T-helper 2 cell treated with Interferon-gamma antibody and Interleukin-4, amounts not matched to agents 5 μg/mL and 100 μg/mL, for 36 hours (primary cell): ENCODE results near the gene DAB2IP.

Experiments
- DNase-seq: peaks from one replicate; pipeline ENCODE4 v3.0.0; 2021; ENCODE audit warnings: low spot score
- H3K27ac Mint-ChIP-seq: one replicate; pipeline ENCODE4 v1.8.0; 2021; ENCODE audit warnings: mild to moderate bottlenecking, mixed read lengths
- H3K27me3 Mint-ChIP-seq: one replicate; pipeline ENCODE4 v1.8.0; 2021; ENCODE audit warnings: low read depth, mixed read lengths
- H3K36me3 Mint-ChIP-seq: one replicate; pipeline ENCODE4 v1.8.0; 2021; ENCODE audit warnings: low read depth, mixed read lengths
- H3K4me1 Mint-ChIP-seq: one replicate; pipeline ENCODE4 v1.8.0; 2021; ENCODE audit warnings: low read depth, mixed read lengths
- H3K4me3 Mint-ChIP-seq: one replicate; pipeline ENCODE4 v1.8.0; 2022; ENCODE audit warnings: mild to moderate bottlenecking, moderate library complexity, mixed read lengths
- H3K9me3 Mint-ChIP-seq: one replicate; pipeline ENCODE4 v1.8.0; 2021; ENCODE audit warnings: mixed read lengths

Gene DAB2IP

DNA sequence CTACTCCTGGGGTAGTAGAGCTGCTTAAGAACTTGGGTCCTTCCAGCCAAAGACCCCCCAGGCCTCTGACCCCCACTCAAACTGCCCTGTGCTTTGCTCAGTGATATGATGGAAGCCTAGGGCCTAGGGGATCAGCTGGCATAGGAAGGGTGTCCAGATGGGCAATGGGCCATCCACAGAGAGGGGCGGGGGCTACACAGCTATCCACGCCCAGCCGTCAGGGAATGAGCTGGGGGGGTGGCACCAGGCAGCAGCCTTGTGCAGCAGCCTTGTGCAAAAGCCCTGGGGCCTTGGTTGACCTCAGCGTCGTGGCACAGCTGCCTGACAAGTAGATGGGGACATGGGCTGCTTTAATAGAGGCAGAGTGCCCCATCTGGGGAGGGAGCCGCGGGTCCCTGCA, 43.2 kb downstream of the DAB2IP start:
- H3K27me3 Mint-ChIP-seq = peaks cover 29% of the 10 kb centered on the region
- no peak overlapping the region for H3K27ac Mint-ChIP-seq
- no peaks in the 10 kb centered on the region for H3K36me3 Mint-ChIP-seq
- H3K4me3 Mint-ChIP-seq = no peak overlapping the region
- H3K9me3 Mint-ChIP-seq = no peaks in the 10 kb centered on the region
- no peak for DNase-seq
- peaks cover 8% of the 10 kb centered on the region for H3K4me1 Mint-ChIP-seq

DNA sequence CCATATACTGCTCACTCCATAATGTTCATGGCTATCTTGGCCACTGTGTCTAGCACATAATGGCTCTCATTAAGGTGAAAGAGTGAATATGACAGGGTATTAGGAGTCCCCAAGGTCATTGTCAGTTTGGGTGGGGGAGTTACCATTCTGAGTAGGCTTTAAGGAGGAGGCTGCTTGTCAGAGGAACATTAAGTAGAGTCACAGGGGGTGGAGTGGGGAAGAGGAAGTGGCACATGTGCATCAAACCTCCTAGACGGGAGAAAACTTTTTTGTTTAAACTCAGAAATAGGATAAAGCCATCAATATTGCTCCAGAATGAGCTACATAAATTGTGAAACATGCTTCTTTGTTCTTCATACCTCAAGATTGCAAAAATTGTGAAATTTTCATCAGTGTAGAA, 45.5 kb downstream of the DAB2IP start:
- Mint-ChIP-seq H3K27ac (no peak overlapping the region), H3K4me3 (no peak overlapping the region), H3K4me1 (peaks cover 8% of the 10 kb centered on the region), H3K27me3 (peaks cover 49% of the 10 kb centered on the region), H3K36me3 (no peaks in the 10 kb centered on the region), H3K9me3 (no peaks in the 10 kb centered on the region)
- DNase-seq = no peak

DNA sequence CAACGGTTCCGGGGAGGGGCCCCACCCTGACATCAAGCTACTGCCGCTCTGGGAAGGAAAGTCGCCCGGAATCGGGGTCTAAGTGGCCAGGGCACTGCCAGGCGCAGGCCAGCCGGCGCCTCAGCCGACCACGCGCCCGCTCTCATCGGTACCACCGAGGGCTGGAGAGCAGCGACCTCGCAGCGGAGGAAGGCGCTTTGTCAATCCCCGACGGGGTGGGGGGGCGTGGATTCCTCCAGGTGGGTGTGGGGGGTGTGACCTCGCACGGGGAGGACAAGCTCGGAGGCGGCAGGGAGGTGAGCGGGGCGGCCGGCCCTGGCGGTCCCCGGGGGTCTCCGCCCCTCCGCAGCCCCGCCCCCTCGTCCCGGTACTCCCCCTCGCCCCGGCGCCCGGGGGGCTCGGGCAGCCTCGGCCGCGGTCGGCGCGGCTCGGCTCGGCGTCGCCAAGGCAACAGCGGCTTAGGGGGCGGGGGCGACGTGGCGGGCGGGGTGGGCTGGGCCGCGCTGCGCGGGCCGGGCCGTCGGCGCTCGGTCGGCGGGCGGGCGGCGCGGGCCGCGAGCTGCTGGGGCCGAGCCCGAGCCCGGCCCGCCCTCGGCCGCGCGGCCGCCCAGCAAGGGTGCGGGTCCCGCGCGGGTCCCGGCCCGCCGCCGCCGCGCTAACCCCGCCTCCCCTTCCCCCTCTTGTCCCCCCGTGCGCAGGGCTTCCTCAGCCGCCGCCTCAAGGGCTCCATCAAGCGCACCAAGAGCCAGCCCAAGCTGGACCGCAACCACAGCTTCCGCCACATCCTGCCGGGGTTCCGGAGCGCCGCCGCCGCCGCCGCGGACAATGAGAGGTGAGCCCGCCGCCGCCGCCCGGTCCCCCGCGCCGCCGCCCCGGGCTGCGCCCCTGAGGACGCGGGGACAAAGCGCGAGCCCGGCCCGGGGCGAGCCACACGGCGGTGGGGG, 47.5 kb downstream of the DAB2IP start:
- Mint-ChIP-seq H3K36me3 (no peaks in the 10 kb centered on the region), H3K4me1 (peaks cover 8% of the 10 kb centered on the region), H3K27ac (no peak overlapping the region), H3K4me3 (no peak overlapping the region), H3K27me3 (peaks cover 57% of the 10 kb centered on the region), H3K9me3 (no peaks in the 10 kb centered on the region)
- peak; percentile 60 for DNase-seq

DNA sequence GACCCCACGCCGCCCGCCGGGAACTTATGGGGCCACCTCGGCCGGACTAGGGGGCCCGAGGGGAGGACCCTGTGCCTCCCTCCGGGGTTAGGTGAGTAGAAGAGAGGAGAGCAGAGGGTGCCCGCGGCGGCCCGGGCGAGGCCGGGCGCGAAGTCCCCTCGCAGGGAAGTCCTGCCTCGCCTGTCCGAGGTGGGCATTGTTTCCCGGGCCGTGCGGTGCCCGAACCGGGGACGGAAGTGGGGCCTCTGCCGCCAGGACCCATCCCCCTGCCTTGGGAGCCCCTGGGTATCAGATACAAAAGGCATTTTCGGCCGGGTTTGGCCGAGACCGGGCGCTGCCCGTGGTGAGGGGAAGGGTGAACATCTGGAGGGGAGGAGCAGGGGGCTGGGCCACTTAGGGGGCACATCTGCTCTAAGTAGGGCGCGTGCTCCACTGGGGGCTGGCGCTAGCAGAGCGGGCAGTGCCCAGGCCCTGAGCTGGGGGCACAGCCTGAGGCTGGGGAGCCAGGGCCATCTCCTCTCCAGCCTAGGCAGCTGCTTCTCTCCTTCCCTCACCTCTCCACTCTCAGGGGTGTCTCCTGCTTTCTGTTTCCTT, 48.2 kb downstream of the DAB2IP start:
- Mint-ChIP-seq H3K4me1 (peaks cover 8% of the 10 kb centered on the region), H3K27me3 (peaks cover 65% of the 10 kb centered on the region), H3K27ac (no peak overlapping the region), H3K4me3 (no peak overlapping the region), H3K9me3 (no peaks in the 10 kb centered on the region), H3K36me3 (no peaks in the 10 kb centered on the region)
- DNase-seq = no peak

DNA sequence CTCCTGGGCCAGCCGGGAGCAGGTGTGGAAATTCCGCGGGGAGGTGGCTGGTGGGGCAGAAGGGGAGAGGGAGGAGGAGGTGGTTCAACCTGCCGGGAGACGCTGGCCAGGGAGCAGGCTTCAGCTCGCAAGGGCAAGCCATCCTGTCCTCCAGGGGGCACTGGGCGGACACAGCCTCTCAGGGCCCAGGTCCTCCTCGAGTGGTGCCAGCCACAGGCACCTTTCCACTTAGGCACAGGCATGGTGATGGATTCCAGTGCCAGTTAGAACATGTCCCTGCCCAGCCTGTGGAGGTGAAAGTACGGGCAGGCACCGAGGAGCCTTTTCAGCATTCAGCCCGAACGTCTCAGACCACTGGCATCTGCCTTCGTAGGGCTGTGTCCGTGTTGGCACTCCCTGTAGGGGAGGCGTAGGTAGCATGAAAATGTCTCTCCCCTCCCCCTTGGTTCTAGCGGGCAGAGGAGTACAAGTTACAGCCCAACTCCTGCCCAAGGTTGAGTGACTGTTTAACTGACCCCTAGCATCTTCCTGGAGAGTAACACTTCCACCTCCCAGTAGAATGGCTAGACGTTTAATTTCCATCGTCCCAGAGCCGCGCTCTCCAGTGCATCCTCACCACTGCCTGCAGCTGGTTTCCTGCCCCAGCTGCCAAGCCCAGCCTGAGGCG, 48.9 kb downstream of the DAB2IP start:
- no peak overlapping the region for H3K4me3 Mint-ChIP-seq
- peaks cover 8% of the 10 kb centered on the region for H3K4me1 Mint-ChIP-seq
- H3K36me3 Mint-ChIP-seq = no peaks in the 10 kb centered on the region
- peaks cover 68% of the 10 kb centered on the region for H3K27me3 Mint-ChIP-seq
- no peaks in the 10 kb centered on the region for H3K9me3 Mint-ChIP-seq
- no peak overlapping the region for H3K27ac Mint-ChIP-seq
- DNase-seq = no peak

DNA sequence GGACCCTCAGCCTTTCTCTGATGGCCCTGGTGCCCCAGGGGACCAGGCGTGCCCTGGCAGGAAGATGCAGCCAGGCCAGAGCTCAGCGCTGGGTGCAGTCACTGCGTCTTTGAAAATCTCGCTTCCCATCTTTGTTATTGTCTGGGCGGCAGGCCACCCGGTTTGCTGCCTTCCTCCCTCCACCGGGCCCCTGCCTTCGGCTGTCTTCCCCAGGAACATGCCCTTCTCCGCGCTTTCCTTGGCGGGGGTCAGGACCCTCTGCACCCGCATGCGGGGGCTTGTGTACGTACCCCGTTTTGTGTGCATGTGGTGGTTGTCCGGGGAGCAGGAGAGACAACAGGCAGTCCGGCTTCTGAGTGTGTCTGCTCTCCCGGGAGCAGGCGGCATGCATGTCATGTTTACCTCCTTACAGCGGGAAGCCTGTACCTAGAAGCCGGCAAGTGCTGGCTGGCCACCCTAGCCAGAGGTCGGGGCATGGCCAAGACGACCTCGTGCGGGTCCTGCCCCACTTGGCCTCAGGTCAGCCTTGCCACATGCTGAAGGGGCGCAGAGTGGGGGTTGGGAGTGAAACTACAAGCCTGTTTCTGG, 49.5 kb downstream of the DAB2IP start:
- Mint-ChIP-seq H3K9me3 (no peaks in the 10 kb centered on the region), H3K36me3 (no peaks in the 10 kb centered on the region), H3K4me1 (peaks cover 8% of the 10 kb centered on the region), H3K27ac (no peak overlapping the region), H3K27me3 (peaks cover 68% of the 10 kb centered on the region), H3K4me3 (no peak overlapping the region)
- DNase-seq = no peak

DNA sequence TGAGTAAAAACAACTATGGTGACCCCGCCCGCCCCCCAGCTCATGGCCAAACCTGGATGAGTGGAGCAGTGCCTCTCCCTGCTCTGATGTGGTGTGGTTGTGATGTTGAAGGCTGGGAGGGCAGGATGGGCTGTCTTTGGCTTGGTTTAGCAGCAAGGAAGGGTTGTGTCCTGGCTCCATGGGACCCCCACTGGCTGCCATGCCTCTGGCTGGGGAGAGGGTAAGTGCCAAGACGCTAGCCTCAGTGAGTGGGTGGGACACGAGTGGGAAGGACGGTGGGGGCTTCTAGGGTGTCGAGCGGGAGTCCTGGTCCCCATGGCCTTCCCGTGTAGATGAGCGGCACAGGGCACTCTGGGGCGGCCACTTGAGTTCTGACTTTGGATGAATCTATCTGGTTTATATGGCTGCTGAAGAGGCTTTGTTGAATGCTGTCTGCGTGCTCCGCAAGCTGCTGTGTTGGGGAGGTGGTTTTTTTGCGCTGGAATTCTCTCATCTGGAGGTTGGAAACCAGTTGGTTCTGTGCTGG, 50.4 kb downstream of the DAB2IP start:
- Mint-ChIP-seq H3K27me3 (peaks cover 67% of the 10 kb centered on the region), H3K4me3 (no peak overlapping the region), H3K36me3 (no peaks in the 10 kb centered on the region), H3K4me1 (peaks cover 7% of the 10 kb centered on the region), H3K27ac (no peak overlapping the region), H3K9me3 (no peaks in the 10 kb centered on the region)
- DNase-seq = no peak

DNA sequence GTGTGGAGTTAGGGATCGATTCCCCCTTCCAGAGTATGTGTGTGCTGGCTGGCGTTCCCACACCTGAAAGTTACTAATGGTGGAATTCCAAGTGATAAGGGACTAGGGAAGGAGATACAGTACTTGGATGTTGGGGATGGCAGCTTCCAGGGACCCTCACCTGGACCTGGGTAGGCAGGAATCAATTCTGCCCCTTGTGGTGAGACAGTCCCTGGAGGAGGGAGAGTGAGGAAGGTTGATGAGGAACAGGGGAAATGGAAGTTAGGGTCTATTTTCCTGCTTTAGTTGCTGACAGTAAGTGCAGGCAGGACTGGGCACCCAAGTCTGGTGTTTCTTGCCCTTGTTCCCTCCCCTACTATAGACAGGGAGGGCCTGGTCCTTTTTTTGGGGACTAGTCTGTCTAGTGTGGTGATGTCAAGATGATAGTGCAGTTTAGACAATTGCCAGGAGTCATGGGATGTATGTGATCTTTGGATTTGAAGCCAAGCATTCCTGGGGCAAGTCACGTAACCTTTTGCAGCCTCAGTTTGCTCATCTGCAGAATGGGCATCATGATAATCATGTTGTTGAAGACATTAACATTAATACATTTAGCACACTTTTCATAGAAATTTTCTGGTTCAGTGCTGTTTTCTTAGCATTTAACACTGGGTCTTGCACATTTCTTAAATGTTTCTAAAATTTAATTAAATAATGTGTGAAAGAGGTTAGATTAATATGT, 51.7 kb downstream of the DAB2IP start:
- H3K27me3 Mint-ChIP-seq = peaks cover 56% of the 10 kb centered on the region
- no peak overlapping the region for H3K27ac Mint-ChIP-seq
- H3K4me3 Mint-ChIP-seq = no peak overlapping the region

DNA sequence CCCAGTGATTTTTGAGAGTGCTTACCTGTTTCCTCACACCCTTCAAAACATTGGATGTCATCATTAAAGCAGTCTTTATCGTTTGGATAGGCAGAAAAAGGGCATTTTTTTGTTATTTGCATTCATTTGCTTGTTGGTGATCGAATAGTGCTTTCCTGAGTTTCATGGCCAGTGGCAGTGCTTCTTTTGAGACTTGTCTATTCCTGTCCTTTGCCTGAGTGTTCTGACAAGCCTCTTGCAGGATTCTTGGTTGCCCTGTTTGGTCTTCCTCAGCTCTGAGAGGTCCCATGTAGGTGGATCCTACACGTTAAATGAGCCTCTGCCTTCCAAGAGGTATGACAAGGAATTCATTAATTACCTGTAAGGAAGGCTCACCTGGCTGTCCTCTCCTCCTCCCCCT, 52.8 kb downstream of the DAB2IP start:
- Mint-ChIP-seq H3K36me3 (no peaks in the 10 kb centered on the region), H3K4me1 (peaks cover 14% of the 10 kb centered on the region), H3K27ac (no peak overlapping the region), H3K9me3 (no peaks in the 10 kb centered on the region), H3K4me3 (no peak overlapping the region), H3K27me3 (peaks cover 51% of the 10 kb centered on the region)
- DNase-seq = no peak

More for the DNA sequence above, 51.7 kb downstream of the DAB2IP start:
- DNase-seq = no peak
- Mint-ChIP-seq H3K4me1 (peaks cover 11% of the 10 kb centered on the region), H3K36me3 (no peaks in the 10 kb centered on the region), H3K9me3 (no peaks in the 10 kb centered on the region)

DNA sequence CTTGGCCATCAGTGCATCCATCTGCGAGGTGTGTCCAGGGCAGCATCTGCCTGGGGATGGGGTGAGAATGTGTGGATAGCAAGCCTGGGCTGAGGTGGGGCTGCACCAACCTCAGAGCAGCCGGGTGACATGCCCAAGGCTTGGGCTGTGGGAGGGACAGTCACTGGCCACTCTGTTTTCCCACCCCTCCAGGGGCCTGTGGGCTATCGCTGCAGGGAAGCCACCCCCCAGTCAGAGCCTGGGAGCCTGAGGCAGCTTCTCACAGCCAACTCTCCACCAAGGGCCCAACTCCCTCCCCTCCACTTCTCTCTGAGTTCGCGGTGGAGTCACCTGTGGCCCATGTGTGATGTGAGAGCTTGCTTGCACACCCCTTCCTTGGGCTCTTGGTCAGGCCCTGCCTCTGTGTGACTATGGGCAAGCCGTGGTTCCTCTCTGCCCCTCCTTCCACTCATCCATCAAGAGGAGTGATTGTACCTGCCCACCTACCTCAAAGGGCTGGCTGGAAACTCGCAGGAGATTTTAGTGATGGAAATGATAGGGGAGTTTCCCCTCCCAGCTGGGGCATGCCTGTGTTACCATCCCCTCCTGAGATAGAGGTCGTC, 54.8 kb downstream of the DAB2IP start:
- Mint-ChIP-seq H3K27me3 (peaks cover 38% of the 10 kb centered on the region), H3K4me3 (no peak overlapping the region), H3K36me3 (no peaks in the 10 kb centered on the region), H3K4me1 (peaks cover 14% of the 10 kb centered on the region), H3K9me3 (no peaks in the 10 kb centered on the region), H3K27ac (no peak overlapping the region)
- DNase-seq = no peak

DNA sequence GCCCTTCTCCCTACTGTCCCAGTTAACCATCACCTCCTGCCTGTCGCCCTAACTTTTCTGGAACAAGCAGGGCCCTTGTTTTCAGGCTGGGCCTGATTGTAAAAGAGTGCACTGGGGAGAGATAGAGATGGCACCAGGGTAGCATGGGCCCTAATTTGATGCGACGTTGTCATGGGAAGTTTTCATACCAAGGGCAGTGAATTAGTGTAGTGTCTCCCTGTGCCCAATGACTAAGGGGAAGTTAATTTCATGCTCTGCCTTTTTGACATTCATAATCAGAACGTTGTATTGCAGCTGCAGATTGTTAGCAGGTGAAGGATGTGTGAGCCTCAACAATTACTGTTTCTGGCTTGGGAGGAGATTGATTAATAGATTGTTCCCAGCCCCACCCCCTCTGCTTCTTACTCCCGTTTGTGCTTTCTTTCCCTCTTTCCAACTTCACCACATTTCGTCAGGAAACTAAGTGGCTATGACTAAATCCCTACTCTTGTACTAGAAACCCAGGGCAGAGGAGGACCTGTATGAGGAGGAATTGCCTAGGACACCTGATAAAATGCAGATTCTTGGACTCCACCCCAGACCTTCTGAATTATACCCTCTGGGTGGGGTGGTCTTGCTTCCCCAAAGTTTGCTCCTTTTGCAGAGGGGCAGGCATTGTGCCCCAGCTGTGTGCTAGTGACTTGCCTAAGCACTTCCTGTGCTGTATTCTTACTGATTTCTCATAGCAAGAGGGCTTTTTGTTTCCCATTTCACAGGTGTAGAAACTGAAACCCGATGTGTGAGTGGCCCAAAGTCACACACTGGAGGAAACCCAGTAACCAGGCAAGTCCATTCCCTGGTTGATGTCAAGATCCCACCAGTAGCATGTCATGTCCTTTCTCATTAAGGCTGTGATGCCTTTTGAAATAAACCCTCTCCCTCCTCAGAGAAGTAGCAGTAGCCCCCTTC, 56.3 kb downstream of the DAB2IP start:
- Mint-ChIP-seq H3K4me3 (no peak overlapping the region), H3K9me3 (no peaks in the 10 kb centered on the region), H3K27me3 (peaks cover 23% of the 10 kb centered on the region), H3K27ac (no peak overlapping the region), H3K4me1 (peaks cover 14% of the 10 kb centered on the region), H3K36me3 (no peaks in the 10 kb centered on the region)
- DNase-seq = peak; percentile 4

DNA sequence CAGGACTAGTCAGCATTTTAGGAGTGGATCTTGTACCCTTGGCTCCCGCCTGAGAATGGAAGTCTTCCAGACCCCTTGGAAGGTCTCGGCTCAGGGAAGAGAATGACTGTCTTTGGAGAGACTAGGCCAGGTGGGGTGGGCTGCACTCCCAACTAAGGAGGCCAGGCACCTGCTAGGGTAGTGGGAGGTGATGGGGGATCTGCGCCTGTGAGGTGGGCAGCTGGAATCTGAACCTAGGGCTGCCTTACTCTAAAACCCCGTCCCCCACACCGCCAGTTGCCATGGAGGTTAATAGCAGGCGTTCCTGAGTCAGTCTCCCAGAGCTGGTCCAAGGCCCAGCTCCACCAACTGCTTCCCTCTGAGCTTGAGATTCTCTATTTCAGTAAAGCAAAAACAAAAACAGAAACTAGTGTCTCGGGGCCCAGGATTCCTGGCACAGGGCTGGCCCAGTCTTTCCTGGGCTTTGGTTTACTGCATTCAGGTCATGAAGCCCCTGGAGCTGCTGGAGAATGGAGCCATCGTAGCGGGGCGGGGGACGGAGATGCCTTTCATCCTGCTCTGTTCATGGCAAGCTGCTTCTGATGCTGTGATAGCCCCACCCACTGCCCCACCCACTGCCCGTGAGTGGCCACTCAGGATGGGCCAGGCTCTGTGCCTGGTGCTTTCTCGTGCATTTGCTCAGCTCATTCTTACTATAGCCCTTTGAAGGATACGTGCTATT, 57.5 kb downstream of the DAB2IP start:
- no peak for DNase-seq
- Mint-ChIP-seq H3K4me3 (no peak overlapping the region), H3K9me3 (no peaks in the 10 kb centered on the region), H3K27ac (no peak overlapping the region), H3K4me1 (peaks cover 14% of the 10 kb centered on the region), H3K27me3 (peaks cover 17% of the 10 kb centered on the region), H3K36me3 (no peaks in the 10 kb centered on the region)
